ENCODE results near the gene SLC6A12. TPM values are rescaled to one million over a fixed set of nuclear protein-coding genes. Genes with fewer than 3 reads are reported as not detected.
A peak's percentile ranks its signal among the peaks of the same experiment; 100 is the strongest.

Gene SLC6A12
- polyA plus RNA-seq, 1 donor (not counting 4 experiments of a cell fraction or from before 2014, with no cell fraction given), result not detected

DNA sequence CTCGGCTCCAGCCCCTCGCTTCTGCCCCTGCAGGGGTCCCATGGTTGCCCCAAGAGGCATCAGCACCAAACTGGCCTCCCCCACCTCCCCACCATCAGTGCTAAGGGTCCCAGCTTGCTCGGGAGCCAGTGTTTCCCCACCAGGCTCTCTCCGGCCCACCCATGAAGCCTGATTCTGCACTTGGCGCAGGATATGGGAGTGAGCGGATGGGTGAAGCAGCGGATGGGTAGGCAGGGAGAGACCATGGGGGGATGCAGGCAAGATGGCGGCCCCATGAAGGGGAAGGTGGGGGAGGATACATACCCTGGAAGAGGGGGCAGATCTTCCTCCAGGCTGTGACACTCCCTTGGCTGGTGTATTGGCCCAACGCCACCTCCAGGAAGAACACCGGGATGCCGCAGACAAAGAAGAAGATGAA, 9.7 kb downstream of the SLC6A12 start:
- Histone ChIP-seq H4K20me1 (ENCODE audit: control insufficient read depth, extremely low read depth, insufficient read depth, low read length) (no peaks in the 10 kb centered on the region), H3K27me3 (ENCODE audit: control insufficient read depth, extremely low read depth, insufficient read depth, low read length) (peaks cover 49% of the 10 kb centered on the region), H3K36me3 (ENCODE audit: control insufficient read depth in 2 of 2, extremely low read depth in 1 of 2, insufficient read depth in 2 of 2, low read length in 2 of 2) (no peaks in the 10 kb centered on the region), H3K27ac (ENCODE audit: control insufficient read depth, insufficient read depth, low read length) (no peak overlapping the region), H3K9me3 (ENCODE audit: control insufficient read depth, low read depth, low read length) (no peaks in the 10 kb centered on the region), H3K4me1 (ENCODE audit: control insufficient read depth, extremely low read depth, insufficient read depth, low read length) (no peaks in the 10 kb centered on the region), H3K79me2 (ENCODE audit: control insufficient read depth, insufficient read depth, low read length) (no peaks in the 10 kb centered on the region), H3K9ac (ENCODE audit: control insufficient read depth, extremely low read depth, insufficient read depth, low read length) (no peak overlapping the region), H3K9me1 (ENCODE audit: control insufficient read depth, extremely low read depth, insufficient read depth, low read length) (no peaks in the 10 kb centered on the region), H3K4me2 (ENCODE audit: control insufficient read depth, extremely low read depth, insufficient read depth, low read depth, low read length) (no peak overlapping the region), H3K4me3 (ENCODE audit: control insufficient read depth in 2 of 3, extremely low read depth in 1 of 3, insufficient read depth in 2 of 3, low read depth in 1 of 3, low read length in 3 of 3) (no peak overlapping the region), H2AFZ (ENCODE audit: control insufficient read depth, low read length) (no peak overlapping the region)
- no peak for DNase-seq (ENCODE audit: low read depth, low spot score)
- FAIRE-seq, result no peak
- dilution Hi-C loops (cut with MboI; ENCODE audit: extremely low pct_ligation_motif_present, low sequenced_read_pairs), result no loop called here
- no peak for TF ChIP-seq EZH2 (IDR thresholded peaks at IDR 0.05; ENCODE audit: low read length)
- TF ChIP-seq, protein P1, sequence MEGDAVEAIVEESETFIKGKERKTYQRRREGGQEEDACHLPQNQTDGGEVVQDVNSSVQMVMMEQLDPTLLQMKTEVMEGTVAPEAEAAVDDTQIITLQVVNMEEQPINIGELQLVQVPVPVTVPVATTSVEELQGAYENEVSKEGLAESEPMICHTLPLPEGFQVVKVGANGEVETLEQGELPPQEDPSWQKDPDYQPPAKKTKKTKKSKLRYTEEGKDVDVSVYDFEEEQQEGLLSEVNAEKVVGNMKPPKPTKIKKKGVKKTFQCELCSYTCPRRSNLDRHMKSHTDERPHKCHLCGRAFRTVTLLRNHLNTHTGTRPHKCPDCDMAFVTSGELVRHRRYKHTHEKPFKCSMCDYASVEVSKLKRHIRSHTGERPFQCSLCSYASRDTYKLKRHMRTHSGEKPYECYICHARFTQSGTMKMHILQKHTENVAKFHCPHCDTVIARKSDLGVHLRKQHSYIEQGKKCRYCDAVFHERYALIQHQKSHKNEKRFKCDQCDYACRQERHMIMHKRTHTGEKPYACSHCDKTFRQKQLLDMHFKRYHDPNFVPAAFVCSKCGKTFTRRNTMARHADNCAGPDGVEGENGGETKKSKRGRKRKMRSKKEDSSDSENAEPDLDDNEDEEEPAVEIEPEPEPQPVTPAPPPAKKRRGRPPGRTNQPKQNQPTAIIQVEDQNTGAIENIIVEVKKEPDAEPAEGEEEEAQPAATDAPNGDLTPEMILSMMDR (optimal IDR thresholded peaks at IDR 0.05 in 1 of 3, IDR thresholded peaks at IDR 0.05 in 1 of 3, conservative IDR thresholded peaks at IDR 0.05 in 1 of 3; ENCODE audit: extremely low read depth in 1 of 3, insufficient read depth in 2 of 3, low read length in 3 of 3), result no peak

DNA sequence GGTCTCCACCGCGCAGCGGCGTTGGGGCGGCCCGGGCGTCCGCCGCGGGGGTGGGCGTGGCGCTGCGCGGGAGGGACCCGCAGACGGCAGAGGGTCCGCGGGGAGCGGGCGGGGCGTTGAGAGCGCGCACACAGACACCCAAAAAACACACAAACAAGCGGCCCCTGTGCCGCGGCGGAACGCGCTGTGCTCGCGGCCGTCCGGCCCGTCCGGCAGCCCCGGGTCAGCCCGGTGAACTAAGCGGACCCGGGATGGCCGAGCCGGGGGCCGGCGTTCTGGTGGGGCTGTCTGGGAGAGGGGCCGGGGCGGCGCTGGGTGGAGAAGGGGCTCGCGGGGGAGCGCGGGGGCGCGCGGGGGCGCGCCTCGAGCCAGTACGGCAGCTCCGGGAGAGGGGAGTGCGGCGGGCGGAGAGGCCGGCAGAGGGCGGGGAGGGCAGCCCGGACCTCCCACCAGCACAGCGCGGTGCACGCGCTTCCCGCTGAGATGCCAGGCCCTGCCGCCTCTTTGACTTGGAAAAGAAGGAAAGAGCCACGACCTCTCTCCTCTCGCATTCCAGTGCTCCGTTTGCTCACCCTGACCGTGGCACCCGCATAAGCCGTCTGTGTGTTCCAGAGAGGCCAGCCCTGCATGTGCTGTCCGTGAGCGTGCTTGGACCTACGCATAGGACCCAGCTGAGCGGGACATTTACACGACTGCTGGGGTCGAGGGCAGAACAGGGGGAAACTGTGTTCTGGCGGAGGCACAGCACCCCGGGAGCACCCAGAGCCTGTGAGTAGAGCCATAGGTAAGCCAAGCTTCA, 10.3 kb downstream of the SLC6A12 start:
- no peaks in the 10 kb centered on the region for H4K20me1 ChIP-seq (ENCODE audit: control insufficient read depth, extremely low read depth, insufficient read depth, low read length)
- peaks cover 52% of the 10 kb centered on the region for H3K27me3 ChIP-seq (ENCODE audit: control insufficient read depth, extremely low read depth, insufficient read depth, low read length)
- H3K36me3 ChIP-seq (ENCODE audit: control insufficient read depth in 2 of 2, extremely low read depth in 1 of 2, insufficient read depth in 2 of 2, low read length in 2 of 2), result no peaks in the 10 kb centered on the region
- H3K4me3 ChIP-seq (ENCODE audit: control insufficient read depth in 2 of 3, extremely low read depth in 1 of 3, insufficient read depth in 2 of 3, low read depth in 1 of 3, low read length in 3 of 3), result no peak overlapping the region
- no peaks in the 10 kb centered on the region for H3K79me2 ChIP-seq (ENCODE audit: control insufficient read depth, insufficient read depth, low read length)
- FAIRE-seq (no peak), DNase-seq (ENCODE audit: low read depth, low spot score) (no peak)
- H3K4me2 ChIP-seq (ENCODE audit: control insufficient read depth, extremely low read depth, insufficient read depth, low read depth, low read length), result peak overlapping the region; percentile 37
- no peak overlapping the region for H2AFZ ChIP-seq (ENCODE audit: control insufficient read depth, low read length)
- no peaks in the 10 kb centered on the region for H3K9me1 ChIP-seq (ENCODE audit: control insufficient read depth, extremely low read depth, insufficient read depth, low read length)
- H3K4me1 ChIP-seq (ENCODE audit: control insufficient read depth, extremely low read depth, insufficient read depth, low read length), result no peaks in the 10 kb centered on the region
- no peak for TF ChIP-seq EZH2 (IDR thresholded peaks at IDR 0.05; ENCODE audit: low read length)
- H3K27ac ChIP-seq (ENCODE audit: control insufficient read depth, insufficient read depth, low read length), result no peak overlapping the region
- no peaks in the 10 kb centered on the region for H3K9me3 ChIP-seq (ENCODE audit: control insufficient read depth, low read depth, low read length)
- H3K9ac ChIP-seq (ENCODE audit: control insufficient read depth, extremely low read depth, insufficient read depth, low read length), result no peak overlapping the region
- dilution Hi-C loops (cut with MboI; ENCODE audit: extremely low pct_ligation_motif_present, low sequenced_read_pairs), result no loop called here
